ENCODE measurements around the gene LEF1.

The LEF1 gene

DNA sequence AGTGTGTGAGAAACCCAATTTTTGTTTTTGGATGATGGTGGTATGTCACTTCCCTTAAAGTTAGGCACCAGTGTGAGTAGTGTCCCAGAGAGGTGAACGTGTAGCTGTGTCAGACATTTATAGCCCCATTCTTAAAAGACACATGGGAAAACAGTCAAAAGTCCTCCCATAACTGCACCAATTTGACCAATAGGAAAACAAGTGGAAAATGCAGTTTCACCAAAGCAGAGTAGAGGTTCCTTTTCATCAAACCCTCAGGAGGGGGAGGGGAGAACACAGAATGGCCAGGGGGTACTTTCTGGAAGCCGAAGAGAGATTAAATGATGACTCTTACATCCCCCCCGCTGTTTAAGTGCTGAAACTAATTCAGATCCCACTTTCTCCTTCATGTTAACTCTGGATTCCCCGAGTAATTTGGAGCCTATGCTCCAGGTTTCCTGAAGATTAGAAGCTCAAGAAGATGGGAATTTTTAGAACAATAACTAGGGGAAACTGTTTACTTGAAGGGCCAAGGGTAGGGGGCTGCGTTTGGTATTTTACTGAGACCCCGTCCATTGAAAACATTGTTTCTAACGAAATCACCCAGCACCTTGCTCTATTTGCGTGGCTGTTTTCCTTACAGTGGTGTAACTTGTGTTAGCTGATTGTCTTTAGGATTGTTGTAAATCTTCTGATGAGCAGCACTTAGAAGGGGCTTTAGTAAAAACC lies 2.1 kb upstream of the LEF1 start:
- Mint-ChIP-seq H3K4me1 (peaks cover 50% of the 10 kb centered on the region), H3K27me3 (peaks cover 37% of the 10 kb centered on the region), H3K9me3 (no peaks in the 10 kb centered on the region), H3K27ac (peak overlapping the region; percentile 97), H3K36me3 (peaks cover 25% of the 10 kb centered on the region), H3K4me3 (peak overlapping the region; percentile 98)
- CTCF ChIA-PET = interaction anchor here (1.0 to 3.0 kb wide), 4 partner anchors 9 to 342 kb away, joined by 3 to 15 read pairs (median 3); no protein-coding TSS in a partner anchor
- no peak for DNase-seq

DNA sequence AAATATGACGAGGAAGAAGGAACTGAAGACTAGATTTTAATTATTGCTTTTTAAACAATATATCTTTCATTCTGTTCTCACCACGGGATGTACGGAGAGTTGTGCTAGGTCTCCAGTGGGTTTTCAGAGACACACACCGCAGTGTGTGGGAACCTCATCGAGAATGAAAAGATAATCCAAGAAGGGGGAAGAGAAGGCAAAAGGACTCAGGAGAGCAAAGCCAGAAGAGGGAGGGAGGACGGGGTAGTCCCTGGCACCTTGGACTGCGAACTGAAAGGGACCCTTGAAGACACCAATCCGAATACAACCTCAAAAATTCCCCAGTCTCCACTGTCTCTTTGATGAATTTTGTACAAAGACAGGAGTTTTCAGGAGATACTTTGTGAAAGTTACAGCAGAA lies 932 bp upstream of the LEF1 start:
- CTCF ChIA-PET = no interaction called here
- H3K27ac Mint-ChIP-seq = peak overlapping the region; percentile 97

DNA sequence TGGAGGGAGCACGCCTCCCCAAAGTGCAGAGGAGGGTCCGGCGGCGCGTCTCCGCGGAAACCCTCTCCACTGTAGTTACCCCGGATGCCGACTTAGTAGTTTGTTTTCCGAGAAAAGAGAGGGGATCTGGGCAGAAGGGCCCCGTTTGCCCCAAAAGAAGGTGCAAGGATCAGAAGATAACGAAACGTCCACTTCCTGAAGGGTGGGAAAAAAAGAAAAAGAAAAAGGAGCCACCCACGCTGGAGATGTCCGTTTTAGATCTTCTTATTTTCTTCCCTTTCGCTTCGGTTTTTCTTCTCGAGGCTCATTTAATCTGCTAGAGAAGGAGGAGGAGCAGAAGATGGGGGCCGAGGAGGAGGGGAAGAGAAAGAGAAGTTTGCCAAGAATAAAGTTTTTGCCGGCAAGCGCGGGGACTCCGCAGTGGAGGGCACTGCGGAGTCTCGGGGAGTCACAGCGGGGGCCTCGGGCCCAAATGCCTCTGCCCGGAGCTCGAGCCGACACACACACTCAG lies 517 bp downstream of the LEF1 start:
- H3K4me3 Mint-ChIP-seq = peak overlapping the region; percentile 98
- peaks cover 37% of the 10 kb centered on the region for H3K36me3 Mint-ChIP-seq
- peak; percentile 63 for DNase-seq
- H3K27ac Mint-ChIP-seq = peak overlapping the region; percentile 97
- CTCF ChIA-PET = interaction anchor here (0.6 to 1.2 kb wide), 3 partner anchors 50 to 343 kb away, joined by 3 to 4 read pairs (median 3); no protein-coding TSS in a partner anchor
- H3K27me3 Mint-ChIP-seq = peaks cover 37% of the 10 kb centered on the region
- no peaks in the 10 kb centered on the region for H3K9me3 Mint-ChIP-seq
- H3K4me1 Mint-ChIP-seq = peaks cover 29% of the 10 kb centered on the region

More for the DNA sequence above, 932 bp upstream of the LEF1 start:
- Mint-ChIP-seq H3K36me3 (peaks cover 34% of the 10 kb centered on the region), H3K4me3 (peak overlapping the region; percentile 98), H3K4me1 (peaks cover 43% of the 10 kb centered on the region), H3K9me3 (no peaks in the 10 kb centered on the region), H3K27me3 (peaks cover 37% of the 10 kb centered on the region)
- no peak for DNase-seq

DNA sequence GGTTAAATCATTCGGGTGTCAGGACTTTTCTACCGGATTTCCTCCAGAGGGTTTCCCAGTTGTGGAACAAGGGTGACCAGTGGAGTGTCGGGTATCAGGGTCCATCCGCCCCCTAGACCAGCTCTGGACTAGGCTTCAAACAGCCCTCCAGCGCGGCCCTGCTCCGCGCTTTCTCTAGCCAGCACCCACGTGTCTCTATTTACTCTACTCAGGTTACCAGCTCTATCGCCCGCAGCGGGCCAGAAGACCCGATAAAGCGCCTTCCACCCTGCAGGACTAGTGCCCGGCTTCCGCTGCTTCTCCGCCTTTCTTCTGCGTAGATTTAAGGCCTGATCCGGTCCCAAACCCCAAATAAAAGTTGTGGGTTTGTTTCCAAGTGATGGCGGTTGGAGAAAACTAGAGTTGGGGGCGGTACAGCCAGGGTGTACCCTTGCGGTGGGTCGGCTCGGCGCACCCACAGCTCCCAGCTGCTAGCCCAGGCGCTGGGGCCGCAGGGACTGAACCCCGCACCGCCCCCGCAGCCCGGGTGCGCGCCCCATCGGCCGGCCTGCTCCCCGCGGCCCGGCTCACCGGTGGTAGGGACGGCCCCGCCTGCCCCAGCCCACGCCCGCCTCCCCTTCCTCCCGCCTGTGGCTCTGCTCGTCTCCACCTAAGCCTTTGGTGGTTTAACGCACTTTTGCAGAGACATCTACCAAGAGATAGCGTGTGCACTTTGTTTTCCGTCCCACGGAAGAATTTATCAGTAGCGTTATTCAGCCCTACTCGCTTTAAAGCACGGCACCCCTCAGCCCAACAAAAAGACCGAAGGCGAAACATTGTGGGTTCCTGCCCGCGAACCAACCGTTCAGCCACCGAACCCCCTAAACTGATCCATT lies 2.1 kb downstream of the LEF1 start:
- H3K36me3 Mint-ChIP-seq = peaks cover 51% of the 10 kb centered on the region
- peaks cover 32% of the 10 kb centered on the region for H3K4me1 Mint-ChIP-seq
- H3K27me3 Mint-ChIP-seq = peaks cover 31% of the 10 kb centered on the region
- H3K9me3 Mint-ChIP-seq = no peaks in the 10 kb centered on the region
- H3K4me3 Mint-ChIP-seq = peak overlapping the region; percentile 95
- CTCF ChIA-PET = interaction anchor here (0.9 to 1.5 kb wide), 3 partner anchors 35 to 148 kb away, joined by 3 to 5 read pairs (median 4); no protein-coding TSS in a partner anchor
- peak overlapping the region; percentile 96 for H3K27ac Mint-ChIP-seq
- DNase-seq = peak; percentile 78

DNA sequence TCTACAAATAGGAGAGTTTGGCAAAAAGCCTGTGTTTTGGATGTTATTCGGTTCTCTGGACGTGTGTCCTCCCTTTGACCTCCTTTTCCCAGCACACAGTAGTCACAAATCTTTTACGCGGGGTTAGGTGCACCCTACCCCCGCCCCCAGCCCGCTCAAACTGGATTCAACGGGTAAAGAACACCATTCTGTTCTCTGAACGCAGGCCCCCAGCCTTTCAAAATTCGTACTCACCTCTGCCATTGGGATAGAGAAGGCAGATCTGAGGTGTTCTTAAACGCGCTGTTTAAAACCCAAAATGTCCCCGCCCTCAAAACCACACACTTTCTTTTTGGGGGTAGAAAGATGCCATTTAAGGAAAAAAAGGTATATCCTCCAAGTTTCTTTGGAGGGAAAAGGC lies 2.7 kb downstream of the LEF1 start:
- H3K4me3 Mint-ChIP-seq = peak overlapping the region; percentile 95
- peaks cover 30% of the 10 kb centered on the region for H3K4me1 Mint-ChIP-seq
- peak overlapping the region; percentile 92 for H3K27ac Mint-ChIP-seq
- CTCF ChIA-PET = interaction anchor here (0.9 to 1.5 kb wide), 3 partner anchors 34 to 147 kb away, joined by 3 to 5 read pairs (median 4); no protein-coding TSS in a partner anchor
- DNase-seq = peak; percentile 81
- peaks cover 56% of the 10 kb centered on the region for H3K36me3 Mint-ChIP-seq
- peaks cover 25% of the 10 kb centered on the region for H3K27me3 Mint-ChIP-seq
- H3K9me3 Mint-ChIP-seq = no peaks in the 10 kb centered on the region

DNA sequence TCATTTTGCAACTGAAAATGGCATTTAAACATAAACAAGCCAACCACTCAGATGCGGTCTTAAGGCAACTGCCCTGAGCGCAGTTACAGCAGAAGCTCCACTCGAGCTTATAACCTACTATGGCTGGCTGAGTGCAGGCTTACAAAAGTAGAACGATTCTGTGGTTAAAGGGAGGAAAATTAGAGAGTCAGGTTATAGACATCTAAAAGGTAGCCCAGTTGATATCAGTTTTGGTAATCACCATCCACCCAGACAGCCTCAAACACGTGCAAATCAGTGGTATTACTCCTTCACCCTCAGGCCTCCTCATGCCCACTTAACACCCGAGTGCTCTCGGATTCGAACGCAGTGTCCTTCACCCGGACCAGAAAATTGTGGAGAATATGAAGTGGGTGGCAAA lies 3.1 kb downstream of the LEF1 start:
- Mint-ChIP-seq H3K9me3 (no peaks in the 10 kb centered on the region), H3K27me3 (peaks cover 22% of the 10 kb centered on the region), H3K27ac (peak overlapping the region; percentile 92), H3K4me1 (peaks cover 30% of the 10 kb centered on the region), H3K4me3 (peak overlapping the region; percentile 95), H3K36me3 (peaks cover 60% of the 10 kb centered on the region)
- CTCF ChIA-PET = interaction anchor here (1.4 to 1.5 kb wide), 3 partner anchors 11 to 146 kb away, joined by 3 to 5 read pairs (median 4); no protein-coding TSS in a partner anchor
- DNase-seq = peak; percentile 49

DNA sequence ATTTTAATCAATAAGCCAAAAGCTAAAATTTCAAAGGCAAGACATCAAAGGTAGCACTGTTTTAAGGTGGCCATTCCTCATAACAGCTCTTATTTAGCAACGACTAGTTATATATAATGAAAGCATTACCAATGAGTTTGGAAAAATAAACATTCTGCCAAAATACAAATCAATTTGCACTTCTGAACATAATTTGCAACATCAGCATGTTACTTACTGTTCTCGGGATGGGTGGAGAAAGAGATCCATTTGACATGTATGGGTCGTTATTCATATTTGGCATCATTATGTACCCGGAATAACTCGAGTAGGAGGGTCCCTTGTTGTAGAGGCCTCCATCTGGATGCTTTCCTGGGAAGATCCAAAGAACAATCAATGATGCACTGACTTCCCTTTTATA lies 5.4 kb downstream of the LEF1 start:
- peak overlapping the region; percentile 82 for H3K27ac Mint-ChIP-seq
- H3K36me3 Mint-ChIP-seq = peaks cover 80% of the 10 kb centered on the region
- H3K4me3 Mint-ChIP-seq = peak overlapping the region; percentile 79
- H3K4me1 Mint-ChIP-seq = peaks cover 35% of the 10 kb centered on the region
- no peak for DNase-seq
- H3K9me3 Mint-ChIP-seq = no peaks in the 10 kb centered on the region
- H3K27me3 Mint-ChIP-seq = peaks cover 7% of the 10 kb centered on the region
- CTCF ChIA-PET = interaction anchor here (0.6 to 2.3 kb wide), 8 partner anchors 11 to 222 kb away, joined by 3 to 9 read pairs (median 3); no protein-coding TSS in a partner anchor

DNA sequence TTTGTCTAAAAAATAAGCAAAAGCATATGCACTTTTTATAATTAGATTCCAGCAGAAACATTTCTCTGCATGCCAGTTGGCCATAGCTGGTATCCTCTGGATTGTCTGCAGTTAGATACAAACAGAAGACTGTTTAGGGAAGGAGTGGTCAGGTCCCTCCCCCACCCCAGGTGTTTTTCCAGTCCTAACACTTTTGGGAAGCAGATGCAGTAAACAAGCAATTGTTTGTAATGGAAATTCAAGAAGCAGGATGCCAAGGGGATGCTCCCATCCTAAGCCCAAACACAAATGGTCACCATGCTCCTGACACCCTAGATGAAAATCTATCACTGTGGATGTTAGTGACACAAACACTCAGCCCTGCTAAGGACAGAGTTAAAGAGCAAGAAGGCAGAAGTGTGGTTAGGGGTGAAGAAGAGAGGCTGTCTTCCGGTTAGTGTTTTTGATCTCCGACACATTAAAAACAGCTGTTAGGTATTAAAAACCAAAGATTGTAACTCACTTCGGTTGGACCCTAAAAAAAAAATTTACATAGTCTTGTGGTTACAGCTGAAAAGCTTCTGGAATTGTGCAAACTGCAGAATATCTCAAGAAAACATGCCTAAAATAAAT lies 7.9 kb downstream of the LEF1 start:
- CTCF ChIA-PET = interaction anchor here (1.0 to 2.3 kb wide), 3 partner anchors 10 to 306 kb away, joined by 3 to 9 read pairs (median 4); no protein-coding TSS in a partner anchor
- Mint-ChIP-seq H3K36me3 (peaks cover 85% of the 10 kb centered on the region), H3K4me1 (peaks cover 59% of the 10 kb centered on the region), H3K27ac (peak overlapping the region; percentile 84), H3K27me3 (no peaks in the 10 kb centered on the region), H3K9me3 (no peaks in the 10 kb centered on the region), H3K4me3 (peak overlapping the region; percentile 77)
- peak; percentile 42 for DNase-seq

DNA sequence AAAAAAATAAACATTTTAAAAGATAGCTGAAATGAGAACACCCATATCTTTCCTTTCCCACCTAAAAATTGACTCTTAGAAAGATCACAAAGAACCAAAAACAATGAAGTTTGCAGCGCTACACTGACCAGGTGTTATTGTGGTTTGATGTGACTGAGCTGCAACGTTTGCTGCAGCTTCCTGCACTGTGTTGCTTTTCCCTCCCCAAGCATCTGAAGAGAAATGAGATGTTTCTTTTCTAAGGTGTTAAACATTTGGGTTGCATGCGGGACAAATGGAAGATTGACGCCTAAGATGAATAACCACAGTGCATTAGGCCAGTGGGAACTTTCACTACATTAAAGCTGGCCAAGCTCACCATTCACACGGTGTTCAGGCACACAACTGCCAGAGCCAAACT lies 8.9 kb downstream of the LEF1 start:
- Mint-ChIP-seq H3K27ac (peak overlapping the region; percentile 84), H3K9me3 (no peaks in the 10 kb centered on the region), H3K27me3 (no peaks in the 10 kb centered on the region), H3K4me3 (peak overlapping the region; percentile 77), H3K4me1 (peaks cover 68% of the 10 kb centered on the region), H3K36me3 (peaks cover 85% of the 10 kb centered on the region)
- DNase-seq = peak; percentile 51
- CTCF ChIA-PET = interaction anchor here (1.1 to 1.4 kb wide), 5 partner anchors 12 to 413 kb away, joined by 3 to 4 read pairs (median 3); no protein-coding TSS in a partner anchor

DNA sequence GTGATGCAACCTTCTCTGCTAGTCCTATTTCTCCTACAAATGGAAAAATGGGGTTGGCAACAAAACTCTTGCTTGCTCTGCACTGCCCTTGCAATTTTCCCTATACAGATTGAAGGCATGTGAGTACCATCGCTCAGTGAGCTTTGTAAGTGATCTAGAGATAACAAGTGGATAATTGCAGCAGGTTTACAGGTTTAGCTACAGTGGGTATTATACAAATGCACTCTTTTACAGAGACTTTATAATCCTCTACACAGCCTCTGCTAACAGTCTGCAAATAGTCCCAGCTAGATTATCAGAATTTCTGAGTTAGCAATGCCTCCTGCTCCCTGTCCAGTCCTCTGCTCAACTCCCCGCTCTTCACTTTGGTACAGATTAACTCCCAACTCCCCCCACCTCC lies 11.1 kb downstream of the LEF1 start:
- Mint-ChIP-seq H3K4me3 (peak overlapping the region; percentile 77), H3K27ac (peak overlapping the region; percentile 84), H3K36me3 (peaks cover 73% of the 10 kb centered on the region), H3K4me1 (peaks cover 79% of the 10 kb centered on the region), H3K27me3 (no peaks in the 10 kb centered on the region), H3K9me3 (no peaks in the 10 kb centered on the region)
- DNase-seq = no peak
- CTCF ChIA-PET = interaction anchor here (0.9 to 2.1 kb wide), 9 partner anchors 15 to 415 kb away, joined by 3 to 9 read pairs (median 4); no protein-coding TSS in a partner anchor

DNA sequence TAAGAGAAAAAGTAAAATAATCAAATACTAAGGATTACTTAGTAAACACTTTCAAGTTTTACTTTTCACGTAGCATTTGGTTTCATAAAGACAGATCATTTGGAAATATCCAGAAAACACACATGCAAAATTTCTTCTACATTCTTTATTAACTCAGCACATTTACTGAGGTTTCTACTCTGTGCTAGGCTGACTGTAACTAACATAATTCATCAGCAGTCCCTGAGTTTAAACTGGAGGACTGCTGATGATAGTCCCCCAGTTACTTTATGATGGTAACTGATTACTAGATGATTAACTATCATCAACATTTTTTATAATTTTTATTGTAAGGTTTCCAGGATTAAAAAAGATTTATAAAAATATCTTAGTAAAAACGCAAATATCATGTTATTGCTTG lies 12.3 kb downstream of the LEF1 start:
- CTCF ChIA-PET = interaction anchor here (0.6 to 2.1 kb wide), 4 partner anchors 16 to 416 kb away, joined by 3 to 9 read pairs (median 5); no protein-coding TSS in a partner anchor
- H3K4me3 Mint-ChIP-seq = peak overlapping the region; percentile 70
- peaks cover 75% of the 10 kb centered on the region for H3K36me3 Mint-ChIP-seq
- peak overlapping the region; percentile 83 for H3K27ac Mint-ChIP-seq
- H3K27me3 Mint-ChIP-seq = no peaks in the 10 kb centered on the region
- no peak for DNase-seq
- peaks cover 87% of the 10 kb centered on the region for H3K4me1 Mint-ChIP-seq
- no peaks in the 10 kb centered on the region for H3K9me3 Mint-ChIP-seq

DNA sequence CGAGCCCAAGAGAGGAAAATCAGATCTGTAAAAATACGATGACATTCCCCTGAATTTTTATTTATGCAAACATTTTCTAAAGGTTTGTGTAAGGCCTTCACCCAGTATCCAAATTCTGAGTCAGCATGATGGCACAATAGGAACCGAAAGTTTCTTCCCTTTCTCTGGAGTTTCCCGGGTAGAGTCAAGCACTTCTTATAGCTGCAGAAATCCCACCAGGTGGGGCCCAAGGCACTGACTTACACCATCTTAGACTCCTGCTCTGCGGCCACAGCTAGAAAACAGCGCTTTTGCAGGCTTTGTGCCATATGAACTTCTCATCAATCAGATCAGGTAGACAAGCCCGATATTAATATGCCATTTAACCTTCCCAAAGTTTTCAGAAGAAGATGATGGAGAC lies 13.4 kb downstream of the LEF1 start:
- Mint-ChIP-seq H3K36me3 (peaks cover 73% of the 10 kb centered on the region), H3K27ac (peak overlapping the region; percentile 83), H3K4me1 (peaks cover 87% of the 10 kb centered on the region), H3K4me3 (peak overlapping the region; percentile 70), H3K27me3 (no peaks in the 10 kb centered on the region), H3K9me3 (no peaks in the 10 kb centered on the region)
- DNase-seq = peak; percentile 55
- CTCF ChIA-PET = interaction anchor here (0.9 to 1.7 kb wide), 9 partner anchors 9 to 417 kb away, joined by 3 to 8 read pairs (median 4); no protein-coding TSS in a partner anchor

DNA sequence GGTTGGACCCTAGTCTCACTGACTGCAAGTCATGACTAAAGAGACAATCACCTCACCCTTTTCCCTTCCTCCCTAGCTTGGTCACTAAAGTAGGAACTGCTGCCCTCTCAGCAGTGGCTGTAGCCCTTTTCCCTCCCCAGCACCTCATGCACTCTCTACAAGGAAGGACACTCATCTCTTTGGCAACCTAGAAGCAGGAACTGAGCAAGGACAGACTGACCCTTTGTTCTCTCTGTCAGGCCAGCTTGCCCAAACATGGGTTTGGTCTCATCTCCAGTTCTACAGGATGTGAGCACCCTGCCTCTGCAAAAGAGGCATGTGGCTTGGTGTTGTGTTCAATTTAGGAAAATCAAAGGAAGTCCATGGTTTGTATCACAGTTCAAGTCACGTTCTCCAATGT lies 15.8 kb downstream of the LEF1 start:
- Mint-ChIP-seq H3K36me3 (peaks cover 65% of the 10 kb centered on the region), H3K27ac (peak overlapping the region; percentile 76), H3K27me3 (no peaks in the 10 kb centered on the region), H3K9me3 (no peaks in the 10 kb centered on the region), H3K4me3 (peak overlapping the region; percentile 44), H3K4me1 (peaks cover 82% of the 10 kb centered on the region)
- CTCF ChIA-PET = interaction anchor here (0.6 to 1.7 kb wide), 3 partner anchors 14 to 44 kb away, joined by 3 to 6 read pairs (median 5); no protein-coding TSS in a partner anchor
- DNase-seq = no peak
